M059J (cell line): ENCODE data around the gene SARDH. TPM values are rescaled to one million over a fixed set of nuclear protein-coding genes. Genes with fewer than 3 reads are reported as not detected.

ENCODE experiments used
- DNase-seq: peaks from one replicate; pipeline ENCODE4 v3.0.0-alpha.2; 2012; ENCODE audit warnings: low read depth
- total RNA-seq: library from RNA; depleted of rRNA; stranded (reverse); fragments of >200 nt; shearing (Covaris generic); gene quantifications from 2 replicates; pipeline ENCODE4 v1.2.3, GENCODE V29; 2014

SARDH gene
- total RNA-seq, 1 experiment from 2014 or later: 1.3 TPM

DNA sequence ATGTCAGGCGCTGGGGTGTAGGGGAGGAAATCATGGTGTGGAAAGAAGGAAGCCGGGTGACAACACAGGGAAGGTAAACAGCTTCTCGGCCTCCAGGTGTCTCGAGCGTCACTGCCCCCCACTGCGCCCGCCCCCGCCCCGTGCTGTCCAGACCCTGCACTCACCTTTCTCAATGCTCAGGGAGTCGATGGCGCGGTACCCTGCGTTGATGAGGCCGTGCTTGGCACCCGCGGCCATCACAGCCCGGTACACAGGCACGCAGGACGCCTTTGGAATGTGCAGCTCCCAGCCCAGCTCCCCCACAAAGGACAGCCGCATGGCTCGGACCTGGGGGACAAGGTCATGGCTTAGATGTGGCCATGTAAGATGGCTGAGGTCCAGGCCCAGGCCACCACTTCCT lies 66.8 kb downstream of the SARDH start:
- DNase-seq: no peak

DNA sequence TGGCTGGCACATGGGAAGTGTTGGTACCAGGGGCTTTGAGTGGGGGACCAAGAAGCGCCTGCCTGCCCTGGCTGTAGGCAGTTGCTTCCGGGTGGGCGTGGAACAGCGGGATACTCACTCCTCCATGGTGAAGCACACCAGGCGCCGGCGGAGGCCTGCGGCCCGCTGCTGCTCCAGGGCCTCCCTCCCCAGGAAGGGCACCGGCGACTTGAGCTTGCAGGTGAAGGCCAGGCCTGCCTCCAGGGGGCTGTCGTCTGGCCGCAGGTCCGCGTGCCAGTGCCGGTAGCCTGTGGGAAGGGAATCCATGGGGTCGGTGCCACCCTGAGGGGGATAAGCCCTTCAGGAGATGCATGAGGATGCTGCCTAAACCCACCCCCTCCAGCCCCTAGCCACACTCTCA lies 67.7 kb downstream of the SARDH start:
- no peak for DNase-seq

DNA sequence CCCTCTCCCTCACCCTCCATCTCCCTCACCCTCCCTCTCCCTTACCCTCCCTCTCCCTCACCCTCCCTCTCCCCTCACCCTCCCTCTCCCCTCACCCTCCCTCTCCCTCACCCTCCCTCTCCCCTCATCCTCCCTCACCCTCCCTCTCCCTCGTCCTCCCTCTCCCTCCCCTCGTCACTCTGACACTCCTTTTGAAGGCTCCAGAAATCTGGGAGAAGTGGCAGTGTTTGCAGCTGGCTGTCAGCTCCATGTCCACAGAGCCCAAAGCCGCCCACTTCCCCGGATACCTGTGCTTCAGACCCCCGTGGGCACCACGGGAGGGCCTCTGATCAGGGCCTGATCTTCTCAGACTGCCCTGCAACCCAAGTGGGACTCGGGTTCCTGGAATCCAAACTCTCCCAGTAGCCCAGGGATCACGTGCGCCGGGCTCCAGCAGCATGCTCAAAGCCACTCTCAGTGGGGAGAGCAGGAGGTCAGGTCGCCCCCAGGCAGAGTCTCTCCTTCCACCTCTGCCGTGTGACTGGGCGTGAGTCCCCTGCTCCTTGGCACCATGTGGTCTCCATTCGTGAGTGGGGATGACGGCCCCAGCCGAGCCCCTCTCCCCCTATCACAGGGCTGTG lies 68.9 kb downstream of the SARDH start:
- DNase-seq: no peak

- DNase-seq: no peak
Observed at GRCh38 chr9:133667759-133668450, 70.2 kb downstream of the SARDH start.

- no peak for DNase-seq
Observed at GRCh38 chr9:133666845-133667244, 71.3 kb downstream of the SARDH start.

DNA sequence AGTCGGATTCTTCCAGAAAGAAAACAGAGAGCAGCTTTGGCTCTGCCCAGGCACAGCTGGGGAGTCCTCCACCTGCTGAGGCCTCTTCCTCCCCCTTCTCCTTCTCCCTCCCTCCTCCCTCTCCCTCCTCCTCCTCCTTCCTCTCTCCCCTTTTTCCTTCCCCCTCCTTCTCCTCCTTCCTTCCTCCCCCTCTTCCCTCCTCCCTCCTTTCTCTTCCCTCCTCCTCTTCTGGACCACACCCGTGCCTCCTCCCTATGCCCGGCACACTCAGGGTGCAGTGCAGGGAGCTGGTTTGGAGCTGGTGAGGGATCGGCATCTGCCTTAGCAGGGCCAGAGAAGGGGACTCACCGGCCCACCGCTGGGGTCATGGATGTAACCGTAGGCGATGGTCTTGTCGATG lies 71.8 kb downstream of the SARDH start:
- DNase-seq: no peak

GRCh38 chr9:133665535-133665934 lies 72.6 kb downstream of the SARDH start:
- DNase-seq: no peak

GRCh38 chr9:133665096-133665495 lies 73.1 kb downstream of the SARDH start:
- no peak for DNase-seq

GRCh38 chr9:133664173-133665050 lies 73.7 kb downstream of the SARDH start:
- DNase-seq: no peak

DNA sequence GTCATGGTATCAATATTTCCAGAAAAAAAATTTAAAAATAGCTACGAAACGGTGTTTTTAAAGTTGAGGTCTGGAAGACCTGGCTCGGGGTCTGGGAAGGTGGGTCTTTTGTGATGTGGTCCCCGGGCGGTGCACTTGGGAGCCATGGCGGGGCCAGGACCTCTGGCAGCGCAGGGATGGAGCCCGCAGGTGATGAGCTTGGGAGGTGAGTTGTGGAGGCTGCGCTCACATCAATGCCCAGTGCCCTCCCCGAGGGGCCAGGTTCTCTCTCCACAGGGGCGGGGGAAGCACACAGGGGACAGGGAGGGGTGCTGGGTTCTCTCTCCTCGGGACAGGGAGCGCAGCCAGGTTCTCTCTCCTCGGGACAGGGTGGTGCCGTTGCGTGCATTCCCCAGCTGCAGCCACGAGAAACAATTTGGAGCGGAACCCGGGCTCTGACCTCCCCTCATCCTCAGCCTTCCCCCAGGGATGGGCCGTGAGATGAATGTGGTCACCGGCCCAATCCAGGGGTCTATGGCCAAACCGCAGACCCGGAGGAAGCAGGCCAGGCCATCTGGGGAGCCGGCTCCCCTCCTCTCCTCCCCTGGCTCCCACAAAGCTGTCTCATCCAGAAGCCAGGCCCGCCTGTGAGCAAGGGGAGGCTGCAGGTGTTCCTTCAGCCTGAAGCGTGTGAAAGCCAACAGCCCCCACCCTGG lies 76.2 kb downstream of the SARDH start:
- DNase-seq: no peak

- DNase-seq: no peak
Observed at GRCh38 chr9:133659516-133659915, 78.6 kb downstream of the SARDH start.

DNA sequence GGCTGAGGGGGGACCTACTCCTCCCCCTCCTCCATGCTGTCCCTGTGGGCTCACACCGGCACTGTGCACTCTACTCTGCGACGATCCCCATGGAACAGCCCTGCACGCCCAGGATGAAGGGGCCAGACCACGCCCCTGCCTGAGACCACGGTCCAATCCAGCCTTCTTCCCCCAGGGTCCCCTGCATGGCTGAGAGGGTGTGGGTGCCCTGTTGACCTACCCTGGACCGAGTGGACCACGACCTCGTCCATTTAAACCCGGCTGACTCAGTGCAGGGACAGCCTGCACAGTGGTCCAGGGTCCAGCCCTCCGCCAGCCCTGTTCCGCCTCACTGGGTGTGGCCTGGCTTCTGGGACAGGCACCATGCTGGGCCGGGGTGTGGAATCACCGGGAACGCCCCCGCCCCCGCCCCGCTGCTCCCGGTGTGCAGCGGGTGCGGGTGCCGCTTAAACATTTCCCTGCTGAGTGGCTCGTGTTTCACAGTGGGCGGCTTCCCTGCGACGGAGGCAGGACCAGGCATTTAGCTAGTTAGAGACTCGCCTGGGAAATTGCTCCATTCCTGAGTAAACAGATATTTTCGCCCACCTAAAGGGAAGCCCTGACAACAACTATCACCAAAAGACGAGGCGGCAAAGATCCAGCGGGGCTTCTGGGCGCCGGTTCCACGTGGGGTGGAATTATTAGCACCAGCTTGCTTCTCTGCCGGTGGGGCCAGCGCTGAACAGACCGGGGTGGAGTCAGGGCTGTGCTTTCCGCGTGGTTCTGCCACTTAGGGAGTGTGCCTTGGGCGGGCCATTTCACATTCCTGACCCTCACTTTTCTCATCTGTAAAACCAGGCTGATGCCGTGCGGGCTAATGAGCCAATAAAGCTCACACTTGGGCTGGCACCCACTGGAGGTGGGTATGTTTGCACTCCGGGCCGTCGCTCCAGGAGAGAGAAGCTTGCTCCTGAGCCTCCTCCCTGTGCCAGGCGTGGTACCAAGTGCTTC lies 79.4 kb downstream of the SARDH start:
- peak; percentile 40 for DNase-seq

DNA sequence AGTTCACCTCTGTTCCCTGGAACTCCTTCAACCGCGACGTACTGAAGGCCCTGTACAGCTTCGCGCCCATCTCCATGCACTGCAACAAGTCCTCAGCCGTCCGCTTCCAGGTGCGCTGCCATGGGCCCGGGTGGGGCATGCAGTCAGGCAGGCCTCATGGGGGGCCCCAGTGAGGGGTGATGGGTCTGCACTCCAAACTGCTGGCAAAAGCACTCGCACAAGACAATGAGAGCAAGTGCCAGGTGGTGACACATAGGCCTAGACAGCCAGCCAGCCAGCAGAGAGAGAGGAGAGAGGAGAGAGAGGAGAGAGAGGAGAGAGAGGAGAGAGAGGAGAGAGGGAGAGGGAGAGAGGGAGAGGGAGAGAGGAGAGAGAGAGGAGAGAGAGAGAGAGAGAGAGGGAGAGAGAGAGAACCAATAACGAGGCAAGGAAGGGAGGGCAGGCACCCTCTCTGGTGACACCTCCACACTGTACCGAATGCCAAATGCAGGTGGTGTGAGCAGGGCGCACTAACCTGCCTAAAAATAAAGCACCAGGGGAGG lies 81.0 kb downstream of the SARDH start:
- DNase-seq: peak; percentile 37

- DNase-seq: no peak
Observed at GRCh38 chr9:133656211-133657119, 81.7 kb downstream of the SARDH start.

- DNase-seq: no peak
Observed at GRCh38 chr9:133655701-133656100, 82.5 kb downstream of the SARDH start.

DNA sequence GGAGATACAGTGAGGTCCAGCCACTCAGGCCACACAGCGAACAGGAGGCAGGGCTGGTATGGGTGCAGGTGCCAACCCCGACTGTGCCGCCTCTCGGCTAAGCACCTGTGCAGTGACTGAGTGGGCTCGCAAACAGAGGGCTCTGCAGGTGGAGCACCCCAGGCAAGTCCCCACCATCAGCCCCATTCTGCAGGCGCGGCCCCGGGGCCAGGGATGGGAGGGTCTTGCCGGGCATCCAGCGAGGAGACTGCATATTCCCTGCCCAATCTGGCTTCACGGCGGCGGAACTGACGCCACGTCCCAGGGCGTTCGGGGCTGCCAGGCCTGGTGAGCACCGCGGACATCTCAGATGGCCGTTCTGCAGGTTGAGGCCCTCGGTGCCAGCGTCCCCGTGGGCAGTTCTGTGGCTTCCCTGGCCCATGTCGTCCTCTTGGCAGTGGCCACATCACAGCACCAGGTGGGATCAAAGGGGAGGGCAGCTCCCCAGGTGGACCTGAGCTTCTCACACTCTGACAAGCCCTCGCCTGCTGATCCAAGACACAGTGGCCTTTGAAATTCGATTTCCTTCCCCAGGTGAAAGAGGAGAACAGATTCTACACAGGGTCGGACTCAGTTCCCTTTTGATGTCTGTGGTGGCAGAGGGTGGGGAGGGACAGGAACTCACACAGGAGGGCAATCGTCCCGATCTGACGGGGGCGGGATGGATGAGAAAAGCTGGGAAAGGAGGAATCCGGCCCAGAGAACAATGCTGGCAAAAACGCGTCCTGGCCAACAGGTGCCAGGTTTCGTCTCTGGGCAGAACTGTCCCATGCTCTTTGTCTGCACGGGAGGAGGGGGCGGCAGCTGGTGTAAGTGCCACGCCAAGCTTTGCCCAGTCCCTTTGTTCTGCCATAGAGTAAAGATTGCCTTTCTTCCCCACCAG lies 83.2 kb downstream of the SARDH start:
- DNase-seq: no peak

- DNase-seq: no peak
Observed at GRCh38 chr9:133653638-133654037, 84.5 kb downstream of the SARDH start.

DNA sequence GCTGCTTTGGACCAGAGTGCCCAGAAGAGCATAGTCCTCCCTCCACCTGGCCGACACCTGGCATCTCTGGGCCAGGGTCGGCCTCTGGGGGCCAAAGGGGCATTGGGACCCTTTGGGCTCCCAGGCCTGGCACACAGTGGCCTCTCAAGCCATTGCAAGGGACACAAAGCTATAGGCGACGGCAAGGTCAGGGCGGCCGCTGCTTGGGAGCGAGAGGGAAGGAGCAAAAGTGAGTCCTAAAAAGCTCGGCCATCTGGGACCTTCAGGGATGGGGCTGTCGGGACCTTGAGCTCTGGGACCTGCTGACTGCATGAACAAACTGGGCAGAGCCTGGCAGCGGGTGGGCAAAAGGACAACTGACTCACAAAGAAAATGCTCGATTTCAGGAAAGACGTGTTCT lies 88.1 kb downstream of the SARDH start:
- no peak for DNase-seq
